GM20431 (cell line): ENCODE data around the gene KCNA3.
"Not testable (repeated sequence)": the region's sequence is repeated elsewhere in the genome, so short reads cannot be mapped to it uniquely, and the experiment has no call there.

Experiments used
- in situ Hi-C: fragments of 300-500 bp; cut with MseI, MboI; formaldehyde crosslinking; loops from one replicate; pipeline ENCODE4 v1.15.0; 2020; ENCODE audit warnings: low sequenced_read_pairs; ENCODE audit not compliant: unreplicated experiment

The KCNA3 gene

DNA sequence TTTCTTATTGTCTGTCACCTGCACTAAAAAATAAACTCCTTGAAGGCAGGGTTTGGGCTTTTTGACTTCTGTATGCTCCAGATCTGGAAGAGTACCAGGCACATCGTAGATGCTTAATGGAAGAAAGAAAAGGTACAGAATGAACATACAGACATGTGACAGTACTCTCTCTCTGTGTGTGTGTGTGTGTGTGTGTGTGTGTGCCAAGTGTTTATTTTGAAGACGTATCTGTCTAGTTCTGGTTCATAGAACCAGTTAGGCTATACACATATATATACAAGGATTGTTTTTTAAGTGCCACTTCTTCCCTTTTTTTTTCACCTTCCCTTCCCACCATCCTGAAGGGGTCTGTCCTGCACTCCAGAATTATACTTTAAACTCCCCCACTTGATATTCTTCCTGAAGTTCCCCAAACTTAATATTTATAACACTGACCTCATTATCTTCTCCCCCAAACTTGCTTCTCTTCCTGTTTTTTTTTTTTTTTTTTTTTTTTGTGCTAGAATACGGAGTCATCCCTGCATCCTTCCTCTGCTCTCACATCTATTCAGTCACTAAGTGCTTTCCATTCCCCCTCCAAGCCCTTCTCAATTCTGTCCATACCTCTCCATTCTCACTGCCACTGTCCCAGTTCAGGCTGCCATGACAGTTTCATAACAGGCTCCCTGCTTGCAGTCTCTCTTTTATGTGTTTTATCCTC, 5.4 kb upstream of the KCNA3 start:
- in situ Hi-C loops: no loop called here

GRCh38 chr1:110677526-110677925, 2.8 kb upstream of the KCNA3 start:
- in situ Hi-C loops: no loop called here

GRCh38 chr1:110676970-110677369, 2.2 kb upstream of the KCNA3 start:
- in situ Hi-C loops: no loop called here

GRCh38 chr1:110675060-110675791, 486 bp upstream of the KCNA3 start:
- in situ Hi-C loops: no loop called here

GRCh38 chr1:110673805-110674336, 869 bp downstream of the KCNA3 start:
- in situ Hi-C loops: no loop called here

DNA sequence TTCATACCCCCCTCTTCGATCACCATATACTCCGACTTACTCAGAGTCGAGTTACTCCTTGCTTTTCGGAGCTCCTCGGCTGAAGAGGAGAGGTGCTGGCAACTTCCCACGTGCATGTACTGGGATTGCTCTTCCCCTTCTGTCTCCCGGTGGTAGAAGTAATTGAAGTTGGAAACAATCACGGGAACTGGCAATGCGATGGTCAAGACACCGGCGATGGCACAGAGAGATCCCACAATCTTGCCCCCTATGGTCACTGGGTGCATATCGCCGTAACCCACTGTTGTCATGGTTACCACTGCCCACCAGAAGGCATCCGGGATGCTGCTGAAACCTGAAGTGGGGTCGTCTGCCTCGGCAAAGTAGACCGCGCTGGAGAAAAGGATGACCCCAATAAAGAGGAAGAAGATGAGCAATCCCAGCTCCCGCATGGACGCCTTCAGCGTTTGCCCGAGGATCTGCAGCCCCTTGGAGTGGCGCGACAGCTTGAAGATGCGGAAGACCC, 1.5 kb downstream of the KCNA3 start:
- in situ Hi-C loops: no loop called here

DNA sequence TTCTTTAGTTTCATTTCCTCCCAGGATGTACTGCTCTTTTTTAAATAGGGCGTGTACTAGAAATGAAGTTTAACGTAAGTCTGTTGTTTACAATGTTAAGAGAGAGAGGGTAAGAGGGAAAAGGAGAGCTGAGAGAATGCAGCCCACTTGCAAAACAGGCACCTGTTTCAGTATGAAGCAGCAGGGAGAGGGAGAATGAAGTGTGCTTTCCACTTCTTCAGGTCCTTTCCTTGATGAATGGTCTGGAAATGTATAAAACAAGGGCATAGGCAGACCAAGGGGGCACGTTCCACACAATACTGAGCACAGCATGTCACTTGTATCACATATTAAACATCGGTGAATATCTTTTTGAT, 2.0 kb downstream of the KCNA3 start:
- in situ Hi-C loops: no loop called here

GRCh38 chr1:110672001-110672752, 2.6 kb downstream of the KCNA3 start:
- in situ Hi-C loops: no loop called here

GRCh38 chr1:110671361-110671760, 3.4 kb downstream of the KCNA3 start:
- in situ Hi-C loops: no loop called here

DNA sequence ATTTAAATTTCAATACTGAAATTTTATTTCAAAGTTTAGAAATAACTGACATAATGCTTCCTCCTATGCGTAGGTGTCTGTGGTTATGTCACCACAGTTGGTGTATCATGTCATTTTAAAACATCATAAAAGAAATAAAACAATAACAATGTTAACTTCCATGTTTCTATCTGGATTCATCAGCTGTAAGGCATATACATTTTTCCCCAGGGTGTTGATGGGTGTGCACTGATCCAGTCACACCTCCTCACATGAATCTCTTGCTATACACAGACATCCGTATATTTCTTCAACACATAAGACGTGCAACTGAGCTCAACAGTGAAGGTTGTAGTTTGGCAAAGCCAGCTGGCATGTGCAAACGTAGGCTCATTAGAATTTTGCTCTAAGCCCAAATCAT, 6.2 kb downstream of the KCNA3 start:
- in situ Hi-C loops: no loop called here

DNA sequence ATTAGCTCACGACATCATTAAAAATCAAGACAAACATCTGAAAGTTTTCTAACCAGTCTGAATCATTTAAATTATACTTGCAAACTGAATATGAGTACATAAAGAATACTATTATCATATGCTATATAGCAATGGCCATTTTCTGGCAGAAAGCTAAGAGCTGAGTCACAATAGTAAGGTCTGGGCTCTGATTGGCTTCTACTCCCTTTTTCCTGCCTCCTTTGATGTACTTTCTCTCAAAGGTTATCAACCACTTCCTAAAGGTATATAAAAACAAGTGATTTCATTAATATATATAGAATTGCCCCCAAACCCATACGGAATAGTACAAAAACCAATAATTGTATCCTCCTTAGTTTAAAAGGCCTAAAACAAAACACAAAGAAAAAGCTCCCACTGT, 7.0 kb downstream of the KCNA3 start:
- in situ Hi-C loops: no loop called here

- in situ Hi-C loops: no loop called here
Observed at GRCh38 chr1:110663241-110663640, 11.5 kb downstream of the KCNA3 start.

GRCh38 chr1:110659559-110659958, 15.2 kb downstream of the KCNA3 start:
- in situ Hi-C loops: not testable (repeated sequence)

GRCh38 chr1:110657351-110657750, 17.4 kb downstream of the KCNA3 start:
- in situ Hi-C loops: no loop called here

DNA sequence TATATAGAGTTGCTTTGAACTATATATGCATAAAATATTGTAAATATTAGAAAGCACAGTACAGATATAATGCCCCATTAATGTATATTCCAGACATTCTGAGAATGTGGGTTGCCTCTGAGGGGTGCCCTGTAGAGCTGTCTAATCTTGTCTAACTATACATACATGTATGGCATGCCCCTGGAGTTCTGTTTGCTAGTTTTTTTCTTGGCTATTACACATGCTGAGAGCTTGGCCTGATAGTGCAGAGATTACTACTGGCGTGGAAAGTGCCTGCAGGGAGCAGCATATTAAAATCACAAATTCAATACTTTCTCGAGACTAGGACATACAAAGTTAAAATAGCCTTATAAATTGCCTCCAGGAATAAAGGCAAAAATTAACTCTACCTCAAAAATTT, 24.1 kb downstream of the KCNA3 start:
- in situ Hi-C loops: no loop called here

DNA sequence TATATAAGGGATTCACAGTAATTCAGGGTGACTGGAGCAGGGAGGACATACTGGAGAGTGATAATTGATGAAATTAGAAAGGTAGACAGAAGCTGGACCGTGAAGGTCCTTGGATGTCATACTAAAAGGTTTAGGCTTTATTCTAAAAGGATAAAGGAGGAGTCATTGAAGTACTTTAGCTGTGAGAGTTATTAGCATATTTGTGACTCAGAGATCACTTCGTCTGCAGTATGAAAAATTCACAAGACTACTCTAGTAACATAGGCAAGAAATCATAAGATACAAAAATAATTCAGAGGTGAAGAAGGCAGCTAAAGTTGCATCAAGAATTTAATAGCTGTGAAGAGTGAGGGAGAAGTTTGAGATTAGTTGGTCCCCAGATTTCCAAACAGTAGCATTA, 26.3 kb downstream of the KCNA3 start:
- in situ Hi-C loops: no loop called here

DNA sequence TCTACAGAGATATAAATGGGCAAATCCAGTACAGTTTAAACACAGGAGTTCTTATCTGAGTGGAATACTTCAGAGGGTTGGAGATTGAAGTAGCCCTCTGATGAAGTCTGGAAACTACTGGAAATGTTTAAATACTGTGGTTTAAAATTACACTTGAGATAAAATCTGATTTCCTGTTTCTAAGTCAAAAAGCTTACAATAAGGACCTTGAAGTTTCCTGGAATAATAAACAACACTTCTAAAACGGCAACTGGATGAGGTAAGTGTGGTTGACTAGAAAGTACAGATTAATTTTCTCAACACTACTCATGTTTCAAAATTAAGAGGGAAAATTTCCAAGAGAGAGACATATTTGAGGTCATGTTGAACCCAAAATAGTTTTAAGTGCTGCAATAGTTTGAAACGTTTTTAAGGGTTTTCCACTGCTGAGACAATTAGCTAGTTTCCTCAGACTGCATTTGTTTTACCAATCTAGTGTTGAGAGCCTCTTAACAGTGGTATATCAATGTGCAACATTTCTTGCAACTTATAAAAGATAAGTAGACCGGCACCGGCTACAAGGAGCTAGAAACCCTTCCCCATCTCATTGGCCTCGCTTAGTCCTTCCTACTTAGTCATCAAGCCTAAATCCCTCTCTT, 27.4 kb downstream of the KCNA3 start:
- in situ Hi-C loops: no loop called here

DNA sequence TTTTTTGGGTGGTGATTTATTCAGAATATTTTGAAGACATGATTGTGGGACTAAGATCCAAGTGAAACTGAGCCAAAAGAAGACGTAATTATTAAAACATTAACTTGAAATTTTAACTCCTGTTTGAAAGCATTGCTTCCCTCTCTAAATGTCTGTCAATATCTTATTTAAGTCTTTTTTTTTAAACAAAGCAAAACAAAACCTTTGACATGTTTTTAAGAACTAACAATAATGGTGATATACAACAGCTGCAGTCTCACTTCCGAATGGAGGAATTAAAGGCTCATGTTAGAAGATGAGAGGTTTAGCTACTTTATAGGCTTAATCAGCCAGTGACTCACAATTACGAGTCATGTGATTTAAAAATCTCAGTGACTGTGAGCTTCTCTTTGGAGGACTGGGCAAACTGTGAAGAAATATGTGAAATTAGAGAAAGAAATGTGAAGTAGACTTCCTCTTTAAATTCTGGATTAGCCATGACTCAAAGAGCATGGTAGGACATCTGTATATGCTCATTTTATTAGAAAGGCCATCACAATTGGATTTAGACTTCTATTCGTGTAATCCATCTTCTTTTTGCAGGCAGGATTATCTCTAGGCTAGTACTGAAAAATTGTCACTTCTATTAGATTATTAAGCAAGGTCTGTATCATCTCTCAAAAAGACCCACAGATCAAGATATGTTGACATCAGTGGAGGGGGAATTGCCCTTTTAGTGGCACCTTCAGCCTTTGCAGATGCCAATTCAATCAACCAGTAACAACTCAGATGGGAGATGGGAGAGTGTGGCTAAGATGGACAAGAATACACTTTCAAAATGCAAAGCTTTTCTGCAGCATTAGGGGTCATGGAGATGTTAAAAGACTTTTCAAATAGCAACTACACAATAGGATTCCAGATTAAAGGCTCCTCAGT, 28.7 kb downstream of the KCNA3 start:
- in situ Hi-C loops: no loop called here

DNA sequence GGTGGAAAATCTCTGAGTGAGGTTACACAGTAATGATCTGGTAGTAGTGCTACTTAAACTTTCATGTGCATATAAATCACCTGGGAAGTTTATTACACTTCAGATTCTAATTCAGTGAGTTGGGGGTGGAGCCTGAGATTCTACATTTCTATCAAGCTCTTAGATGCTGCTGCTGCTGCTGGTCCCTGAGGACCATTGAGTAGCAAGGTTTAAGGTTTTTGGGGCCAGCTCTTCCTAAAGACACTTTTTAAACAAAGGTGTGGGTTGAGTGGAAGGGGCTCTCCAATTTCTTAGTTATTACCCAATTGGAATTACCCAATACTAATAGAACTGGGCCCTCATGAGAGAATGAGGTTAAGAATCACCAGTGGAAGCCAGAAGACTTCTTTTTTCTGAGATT, 29.5 kb downstream of the KCNA3 start:
- in situ Hi-C loops: no loop called here
